ENCODE data around the gene OTC.

The OTC gene

GRCh38 chrX:38357747-38358673 is 5.6 kb downstream of the OTC start:
- DNase-seq: no peak

GRCh38 chrX:38363046-38363445 is 10.6 kb downstream of the OTC start:
- DNase-seq: no peak

GRCh38 chrX:38365954-38366353 is 13.6 kb downstream of the OTC start:
- no peak for DNase-seq

- no peak for DNase-seq
These were observed 16.4 kb downstream of the OTC start for GRCh38 chrX:38368774-38369173.

GRCh38 chrX:38371641-38372040 is 19.2 kb downstream of the OTC start:
- no peak for DNase-seq

- DNase-seq: no peak
These were observed 22.0 kb downstream of the OTC start for GRCh38 chrX:38374431-38374830.

GRCh38 chrX:38375891-38376290 is 23.5 kb downstream of the OTC start:
- DNase-seq: no peak

- DNase-seq: no peak
These were observed 24.3 kb downstream of the OTC start for GRCh38 chrX:38376747-38377146.

GRCh38 chrX:38379088-38379487 is 26.7 kb downstream of the OTC start:
- no peak for DNase-seq

- no peak for DNase-seq
These were observed 30.3 kb downstream of the OTC start for GRCh38 chrX:38382663-38383062.

GRCh38 chrX:38400389-38400910 is 48.0 kb downstream of the OTC start:
- no peak for DNase-seq

- no peak for DNase-seq
These were observed 49.7 kb downstream of the OTC start for GRCh38 chrX:38402118-38402517.

- no peak for DNase-seq
These were observed 51.4 kb downstream of the OTC start for GRCh38 chrX:38403834-38404233.

GRCh38 chrX:38407126-38407525 is 54.7 kb downstream of the OTC start:
- peak; percentile 26 for DNase-seq

- no peak for DNase-seq
These were observed 56.9 kb downstream of the OTC start for GRCh38 chrX:38409289-38409688.

GRCh38 chrX:38426785-38427184 is 74.4 kb downstream of the OTC start:
- DNase-seq: no peak

- no peak for DNase-seq
These were observed 79.1 kb downstream of the OTC start for GRCh38 chrX:38431525-38431924.

- DNase-seq: peak; percentile 15
These were observed 82.7 kb downstream of the OTC start for GRCh38 chrX:38435130-38435529.

- no peak for DNase-seq
These were observed 84.7 kb downstream of the OTC start for GRCh38 chrX:38437093-38437492.

- DNase-seq: no peak
These were observed 85.9 kb downstream of the OTC start for GRCh38 chrX:38438321-38438720.

GRCh38 chrX:38452603-38453002 is 100.2 kb downstream of the OTC start:
- no peak for DNase-seq

- DNase-seq: no peak
These were observed 105.7 kb downstream of the OTC start for GRCh38 chrX:38458071-38458470.

- no peak for DNase-seq
These were observed 109.9 kb downstream of the OTC start for GRCh38 chrX:38462257-38462656.

GRCh38 chrX:38465686-38466085 is 113.3 kb downstream of the OTC start:
- DNase-seq: no peak

Data from right hindlimb (tissue), 1 donor.